Keratinocyte (primary cell): ENCODE results near the gene ATF6. TPM values are rescaled to one million over a fixed set of nuclear protein-coding genes. Genes with fewer than 3 reads are reported as not detected.

Source experiments
- DNase-seq: peaks from one replicate; pipeline ENCODE4 v3.0.0-alpha.2; 2011; ENCODE audit warnings: low read depth, missing footprints, low spot score
- FAIRE-seq: peaks from 2 replicates; lab custom pipeline; 2011; peaks lifted over from hg19 to GRCh38; lab: Jason Lieb, UNC
- H2AFZ ChIP-seq: 2 replicates; pipeline ENCODE4 v1.6.0; 2012; ENCODE audit warnings: low read length, control low read depth, inconsistent platforms; ENCODE audit not compliant: control insufficient read depth
- H3K27ac ChIP-seq: 2 replicates; pipeline ENCODE4 v1.5.1; 2011; ENCODE audit warnings: low read length; ENCODE audit not compliant: control insufficient read depth, insufficient read depth
- H3K27me3 ChIP-seq: 3 replicates; pipeline ENCODE4 v1.6.0; 2011; ENCODE audit warnings: low read length; ENCODE audit not compliant: control insufficient read depth, insufficient read depth; ENCODE audit errors: extremely low read depth
- H3K36me3 ChIP-seq, 2 experiments: 2 replicates in 1 of 2; 3 replicates in 1 of 2; pipeline ENCODE4 v1.5.1; 2011; ENCODE audit warnings: low read length in 2 of 2, mild to moderate bottlenecking in 1 of 2; ENCODE audit not compliant: control insufficient read depth in 2 of 2, insufficient read depth in 2 of 2; ENCODE audit errors: extremely low read depth in 1 of 2
- H3K4me1 ChIP-seq: 3 replicates; pipeline ENCODE4 v1.5.1; 2011; ENCODE audit warnings: low read length; ENCODE audit not compliant: control insufficient read depth, insufficient read depth; ENCODE audit errors: extremely low read depth
- H3K4me2 ChIP-seq: 3 replicates; pipeline ENCODE4 v1.6.0; 2011; ENCODE audit warnings: low read depth, low read length; ENCODE audit not compliant: control insufficient read depth, insufficient read depth; ENCODE audit errors: extremely low read depth
- H3K4me3 ChIP-seq, 3 experiments: fragments of 200-600 bp in 1 of 3; sonication (generic) in 1 of 3; 2 replicates in 2 of 3; 3 replicates in 1 of 3; pipeline ENCODE4 v1.5.1; 2011 to 2016; ENCODE audit warnings: low read length in 3 of 3, mild to moderate bottlenecking in 3 of 3, control low read depth in 2 of 3, inconsistent platforms in 1 of 3, low read depth in 1 of 3, mixed read lengths in 1 of 3, mixed run types in 1 of 3, moderate library complexity in 1 of 3; ENCODE audit not compliant: control insufficient read depth in 2 of 3, insufficient read depth in 2 of 3; ENCODE audit errors: extremely low read depth in 1 of 3
- H3K79me2 ChIP-seq: 2 replicates; pipeline ENCODE4 v1.6.0; 2012; ENCODE audit warnings: low read length; ENCODE audit not compliant: control insufficient read depth, insufficient read depth
- H3K9ac ChIP-seq: 3 replicates; pipeline ENCODE4 v1.6.0; 2011; ENCODE audit warnings: low read length; ENCODE audit not compliant: control insufficient read depth, insufficient read depth; ENCODE audit errors: extremely low read depth
- H3K9me1 ChIP-seq: 3 replicates; pipeline ENCODE4 v1.6.0; 2011; ENCODE audit warnings: low read length; ENCODE audit not compliant: control insufficient read depth, insufficient read depth; ENCODE audit errors: extremely low read depth
- H3K9me3 ChIP-seq: 2 replicates; pipeline ENCODE4 v1.5.1; 2012; ENCODE audit warnings: low read depth, low read length; ENCODE audit not compliant: control insufficient read depth
- H4K20me1 ChIP-seq: 3 replicates; pipeline ENCODE4 v1.6.0; 2011; ENCODE audit warnings: low read length; ENCODE audit not compliant: control insufficient read depth, insufficient read depth; ENCODE audit errors: extremely low read depth
- EZH2 ChIP-seq: IDR thresholded peaks from one replicate; pipeline ENCODE4 v1.6.1; 2012; ENCODE audit warnings: inconsistent platforms, mild to moderate bottlenecking, low read length, moderate library complexity
- dilution Hi-C: fragments of 300-500 bp; cut with MboI; formaldehyde crosslinking; loops from one replicate; pipeline ENCODE4 v1.7.0; 2020; ENCODE audit warnings: low sequenced_read_pairs; ENCODE audit not compliant: extremely low pct_ligation_motif_present
- polyA plus RNA-seq, 5 experiments: library from polyadenylated mRNA; depleted of rRNA in 3 of 5; stranded (reverse) in 3 of 5; stranded (forward) in 1 of 5; unstranded in 1 of 5; fragments of >200 nt; gene quantifications; 1 replicate in 1 of 5; 2 replicates in 3 of 5; 3 replicates in 1 of 5; pipeline versions ENCODE4 v1.2.1 to v1.2.3, GENCODE V29; 2011 to 2012; ENCODE audit warnings: missing spikeins in 2 of 5, low read depth in 1 of 5, low replicate concordance in 1 of 5
- TF ChIP-seq, protein P1 (sequence below), 3 experiments: IDR thresholded peaks in 1 of 3; conservative IDR thresholded peaks in 1 of 3; optimal IDR thresholded peaks in 1 of 3; 2 replicates in 2 of 3; 3 replicates in 1 of 3; pipeline versions ENCODE3 to v1.5.1; 2011; ENCODE audit warnings: low read length in 3 of 3, mild to moderate bottlenecking in 3 of 3, moderate library complexity in 2 of 3, control low read depth in 1 of 3, inconsistent platforms in 1 of 3; ENCODE audit not compliant: insufficient read depth in 2 of 3; ENCODE audit errors: extremely low read depth in 1 of 3

ATF6 gene
- polyA plus RNA-seq, 1 donor (not counting 4 experiments of a cell fraction or from before 2014, with no cell fraction given) = 19.7 TPM

DNA sequence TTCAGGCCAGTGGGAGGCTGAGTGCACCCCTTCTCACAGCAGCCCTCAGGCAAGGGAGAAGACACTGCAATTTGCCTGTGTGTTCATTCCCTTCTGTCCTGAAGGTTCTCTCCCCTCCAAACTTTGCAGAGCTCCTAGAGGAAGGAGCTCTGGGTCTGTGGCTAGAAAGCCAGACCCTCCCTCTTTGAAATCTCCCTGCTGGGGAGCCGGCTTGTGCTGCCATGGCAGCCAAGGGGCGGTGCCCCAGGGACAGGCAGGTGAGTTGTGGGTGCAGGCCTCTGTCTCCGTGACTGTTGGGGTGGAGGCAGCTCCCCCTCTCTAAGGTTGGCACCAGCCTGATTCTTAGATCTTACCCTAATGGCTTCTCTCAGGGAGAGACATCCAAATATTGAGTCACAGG is 204.5 kb downstream of the ATF6 start:
- no peak overlapping the region for H3K4me3 ChIP-seq
- H3K9me1 ChIP-seq = no peaks in the 10 kb centered on the region
- no peaks in the 10 kb centered on the region for H3K4me1 ChIP-seq
- dilution Hi-C loops = no loop called here
- H3K4me2 ChIP-seq = no peak overlapping the region
- no peaks in the 10 kb centered on the region for H3K9me3 ChIP-seq
- no peak for FAIRE-seq
- no peak for DNase-seq
- H4K20me1 ChIP-seq = no peaks in the 10 kb centered on the region
- no peak overlapping the region for H3K9ac ChIP-seq
- H3K79me2 ChIP-seq = no peaks in the 10 kb centered on the region
- H3K27me3 ChIP-seq = peaks cover 21% of the 10 kb centered on the region
- TF ChIP-seq, protein P1, sequence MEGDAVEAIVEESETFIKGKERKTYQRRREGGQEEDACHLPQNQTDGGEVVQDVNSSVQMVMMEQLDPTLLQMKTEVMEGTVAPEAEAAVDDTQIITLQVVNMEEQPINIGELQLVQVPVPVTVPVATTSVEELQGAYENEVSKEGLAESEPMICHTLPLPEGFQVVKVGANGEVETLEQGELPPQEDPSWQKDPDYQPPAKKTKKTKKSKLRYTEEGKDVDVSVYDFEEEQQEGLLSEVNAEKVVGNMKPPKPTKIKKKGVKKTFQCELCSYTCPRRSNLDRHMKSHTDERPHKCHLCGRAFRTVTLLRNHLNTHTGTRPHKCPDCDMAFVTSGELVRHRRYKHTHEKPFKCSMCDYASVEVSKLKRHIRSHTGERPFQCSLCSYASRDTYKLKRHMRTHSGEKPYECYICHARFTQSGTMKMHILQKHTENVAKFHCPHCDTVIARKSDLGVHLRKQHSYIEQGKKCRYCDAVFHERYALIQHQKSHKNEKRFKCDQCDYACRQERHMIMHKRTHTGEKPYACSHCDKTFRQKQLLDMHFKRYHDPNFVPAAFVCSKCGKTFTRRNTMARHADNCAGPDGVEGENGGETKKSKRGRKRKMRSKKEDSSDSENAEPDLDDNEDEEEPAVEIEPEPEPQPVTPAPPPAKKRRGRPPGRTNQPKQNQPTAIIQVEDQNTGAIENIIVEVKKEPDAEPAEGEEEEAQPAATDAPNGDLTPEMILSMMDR (optimal IDR thresholded peaks at IDR 0.05 in 1 of 3, IDR thresholded peaks at IDR 0.05 in 1 of 3, conservative IDR thresholded peaks at IDR 0.05 in 1 of 3; ENCODE audit: extremely low read depth in 1 of 3, insufficient read depth in 2 of 3, low read length in 3 of 3) = no peak
- TF ChIP-seq EZH2 = no peak
- no peak overlapping the region for H2AFZ ChIP-seq
- H3K27ac ChIP-seq = no peak overlapping the region
- H3K36me3 ChIP-seq = no peaks in the 10 kb centered on the region

DNA sequence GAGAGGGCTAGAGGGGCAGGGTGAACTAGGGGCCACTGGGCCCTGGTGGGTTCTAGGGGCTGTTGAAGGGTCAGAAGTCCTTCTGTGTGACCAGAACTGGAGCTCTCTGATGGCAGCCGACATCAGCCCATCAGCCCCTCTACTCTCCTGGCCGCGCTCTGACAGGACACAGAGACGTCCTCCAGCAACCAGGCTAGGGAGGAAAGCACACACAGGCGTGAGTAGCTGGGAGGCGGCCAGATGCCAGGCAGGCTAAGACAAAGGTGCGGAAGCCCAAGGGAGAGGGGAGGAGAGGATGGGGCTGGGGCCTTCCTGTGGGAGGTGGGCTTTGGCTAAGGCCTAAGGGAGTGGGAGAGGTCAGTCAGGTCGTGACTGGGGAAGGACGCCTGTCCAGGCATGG is 206.7 kb downstream of the ATF6 start:
- Histone ChIP-seq H3K36me3 (no peaks in the 10 kb centered on the region), H3K9me1 (no peaks in the 10 kb centered on the region), H3K4me1 (no peaks in the 10 kb centered on the region), H3K4me2 (no peak overlapping the region), H3K27ac (no peak overlapping the region), H3K79me2 (no peaks in the 10 kb centered on the region), H3K27me3 (peaks cover 29% of the 10 kb centered on the region), H3K4me3 (no peak overlapping the region), H2AFZ (no peak overlapping the region), H3K9ac (no peak overlapping the region), H4K20me1 (no peaks in the 10 kb centered on the region), H3K9me3 (no peaks in the 10 kb centered on the region)
- FAIRE-seq (no peak), DNase-seq (no peak)
- TF ChIP-seq, protein P1 (optimal IDR thresholded peaks at IDR 0.05 in 1 of 3, IDR thresholded peaks at IDR 0.05 in 1 of 3, conservative IDR thresholded peaks at IDR 0.05 in 1 of 3; ENCODE audit: extremely low read depth in 1 of 3, insufficient read depth in 2 of 3, low read length in 3 of 3) = no peak
- no peak for TF ChIP-seq EZH2
- dilution Hi-C loops = no loop called here
